ENCODE data around the gene C2CD4D.

C2CD4D gene

DNA sequence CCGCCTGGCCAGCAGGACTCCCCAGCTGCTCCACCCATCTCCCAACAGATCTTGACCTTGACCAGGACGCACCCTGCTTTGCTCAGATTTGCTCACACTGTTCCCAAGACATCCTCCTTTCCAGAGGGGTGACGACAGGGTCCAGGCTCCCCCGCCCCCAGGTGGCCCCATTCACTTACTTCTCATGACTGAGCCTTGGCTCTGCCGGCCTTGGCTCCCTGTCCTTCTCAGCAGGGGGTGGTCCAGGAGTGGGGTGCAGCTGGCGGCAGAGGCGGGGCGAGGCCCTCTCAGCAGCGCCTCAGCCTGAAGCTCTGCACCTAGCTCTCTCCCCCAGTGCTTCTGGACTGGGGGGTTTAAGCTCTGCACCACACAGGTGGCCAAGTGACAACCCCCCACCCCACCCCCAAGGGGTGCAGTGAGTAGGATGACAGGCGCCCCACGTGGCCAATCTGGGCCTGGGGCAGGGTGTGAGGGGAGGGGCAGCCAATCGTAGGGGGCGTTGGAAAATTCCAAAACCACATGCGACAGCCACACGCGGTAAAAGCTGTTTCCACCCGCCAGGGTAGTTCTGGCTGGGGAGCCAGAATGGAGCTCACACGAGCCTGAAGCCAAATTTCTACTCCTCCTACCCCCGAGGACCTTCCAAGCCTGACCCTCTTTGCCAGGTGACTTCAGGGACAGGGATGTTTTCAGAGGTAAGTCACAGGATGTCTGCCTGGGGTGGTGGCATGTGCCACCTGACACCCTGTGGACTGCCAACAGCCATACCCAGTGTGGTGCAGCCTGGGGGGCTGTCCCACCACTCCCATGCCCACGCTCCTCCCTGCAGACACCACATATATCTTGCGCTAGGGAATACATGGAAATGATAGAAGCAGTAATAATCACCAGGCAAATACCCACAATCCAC lies 13.6 kb downstream of the C2CD4D start:
- TF ChIP-seq, protein P1, sequence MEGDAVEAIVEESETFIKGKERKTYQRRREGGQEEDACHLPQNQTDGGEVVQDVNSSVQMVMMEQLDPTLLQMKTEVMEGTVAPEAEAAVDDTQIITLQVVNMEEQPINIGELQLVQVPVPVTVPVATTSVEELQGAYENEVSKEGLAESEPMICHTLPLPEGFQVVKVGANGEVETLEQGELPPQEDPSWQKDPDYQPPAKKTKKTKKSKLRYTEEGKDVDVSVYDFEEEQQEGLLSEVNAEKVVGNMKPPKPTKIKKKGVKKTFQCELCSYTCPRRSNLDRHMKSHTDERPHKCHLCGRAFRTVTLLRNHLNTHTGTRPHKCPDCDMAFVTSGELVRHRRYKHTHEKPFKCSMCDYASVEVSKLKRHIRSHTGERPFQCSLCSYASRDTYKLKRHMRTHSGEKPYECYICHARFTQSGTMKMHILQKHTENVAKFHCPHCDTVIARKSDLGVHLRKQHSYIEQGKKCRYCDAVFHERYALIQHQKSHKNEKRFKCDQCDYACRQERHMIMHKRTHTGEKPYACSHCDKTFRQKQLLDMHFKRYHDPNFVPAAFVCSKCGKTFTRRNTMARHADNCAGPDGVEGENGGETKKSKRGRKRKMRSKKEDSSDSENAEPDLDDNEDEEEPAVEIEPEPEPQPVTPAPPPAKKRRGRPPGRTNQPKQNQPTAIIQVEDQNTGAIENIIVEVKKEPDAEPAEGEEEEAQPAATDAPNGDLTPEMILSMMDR (IDR thresholded peaks at IDR 0.05; ENCODE audit: borderline replicate concordance, insufficient read depth, low read depth, low read length), result no peak
- no peak overlapping the region for H3K4me3 ChIP-seq (ENCODE audit: low read depth, low read length)

DNA sequence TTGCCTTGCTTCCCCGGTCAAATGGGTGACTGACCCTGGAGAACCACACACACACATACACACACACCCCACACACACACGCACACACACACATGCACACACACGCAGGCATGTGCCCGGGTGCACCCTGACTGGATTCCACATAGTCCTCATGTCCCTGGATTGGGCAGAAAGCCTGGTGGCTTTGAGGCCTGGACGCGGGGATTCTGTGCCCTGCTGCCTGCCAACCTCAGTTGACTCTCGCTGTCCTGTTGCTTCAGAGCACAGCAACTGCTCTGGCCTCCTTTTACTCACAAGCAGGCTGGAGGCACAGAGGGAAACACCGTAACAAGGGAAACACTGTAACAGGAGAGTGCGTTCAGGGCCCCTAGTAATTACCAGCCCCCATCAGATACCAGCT lies 14.4 kb downstream of the C2CD4D start:
- no peak overlapping the region for H3K4me3 ChIP-seq (ENCODE audit: low read depth, low read length)
- TF ChIP-seq, protein P1 (IDR thresholded peaks at IDR 0.05; ENCODE audit: borderline replicate concordance, insufficient read depth, low read depth, low read length), result no peak

DNA sequence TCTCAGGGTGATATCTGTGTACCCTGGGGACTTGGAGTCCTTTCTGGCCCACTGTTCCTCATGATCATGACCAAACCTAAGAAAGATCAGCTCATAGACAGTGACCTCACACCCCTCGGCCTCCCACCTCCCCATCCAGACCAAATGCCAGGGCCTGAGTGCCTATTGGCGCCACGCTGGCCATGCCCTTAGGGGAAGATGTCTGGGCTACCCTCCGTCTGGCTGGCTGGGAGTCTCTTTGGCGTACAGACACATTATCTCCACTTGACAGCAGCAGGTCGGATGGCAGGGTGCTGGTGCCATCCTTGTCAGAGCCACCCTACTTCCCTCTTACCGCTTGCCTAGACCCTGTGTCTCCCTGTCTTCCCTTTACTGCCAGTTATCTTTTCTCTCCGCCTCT lies 16.4 kb downstream of the C2CD4D start:
- TF ChIP-seq, protein P1 (IDR thresholded peaks at IDR 0.05; ENCODE audit: borderline replicate concordance, insufficient read depth, low read depth, low read length), result no peak
- no peak overlapping the region for H3K4me3 ChIP-seq (ENCODE audit: low read depth, low read length)

DNA sequence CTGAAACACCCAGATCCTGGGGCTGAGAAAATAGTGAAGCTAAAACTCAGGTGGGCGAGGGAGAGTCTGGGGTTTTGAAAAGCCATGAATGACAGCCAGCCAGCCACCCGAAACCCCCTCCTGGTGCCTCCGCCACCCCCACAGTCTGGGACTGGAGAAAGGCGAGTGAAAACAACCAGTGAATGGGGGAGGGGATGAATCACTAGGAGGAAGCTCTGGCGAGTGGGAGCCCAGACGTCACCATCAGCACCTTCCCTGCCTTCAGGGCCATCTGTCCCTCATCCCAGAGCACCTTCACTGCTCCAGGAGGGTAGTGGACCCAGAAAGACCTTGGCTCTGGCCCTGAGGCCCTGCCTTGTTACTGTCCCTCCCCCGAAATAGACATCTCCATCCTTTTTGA lies 17.2 kb downstream of the C2CD4D start:
- no peak overlapping the region for H3K4me3 ChIP-seq (ENCODE audit: low read depth, low read length)
- TF ChIP-seq, protein P1 (IDR thresholded peaks at IDR 0.05; ENCODE audit: borderline replicate concordance, insufficient read depth, low read depth, low read length), result no peak

- no peak overlapping the region for H3K4me3 ChIP-seq (ENCODE audit: low read depth, low read length)
- TF ChIP-seq, protein P1 (IDR thresholded peaks at IDR 0.05; ENCODE audit: borderline replicate concordance, insufficient read depth, low read depth, low read length), result no peak
Measured at GRCh38 chr1:151820940-151821339, 18.7 kb downstream of the C2CD4D start.

GRCh38 chr1:151819976-151820623 lies 19.5 kb downstream of the C2CD4D start:
- no peak overlapping the region for H3K4me3 ChIP-seq (ENCODE audit: low read depth, low read length)
- TF ChIP-seq, protein P1 (IDR thresholded peaks at IDR 0.05; ENCODE audit: borderline replicate concordance, insufficient read depth, low read depth, low read length), result no peak
